Amniotic epithelial cell (primary cell): ENCODE data around the gene SH2D1B.

Experiments used
- DNase-seq: peaks from one replicate; pipeline ENCODE4 v3.0.0-alpha.2; 2010; ENCODE audit warnings: low read depth

The SH2D1B gene

DNA sequence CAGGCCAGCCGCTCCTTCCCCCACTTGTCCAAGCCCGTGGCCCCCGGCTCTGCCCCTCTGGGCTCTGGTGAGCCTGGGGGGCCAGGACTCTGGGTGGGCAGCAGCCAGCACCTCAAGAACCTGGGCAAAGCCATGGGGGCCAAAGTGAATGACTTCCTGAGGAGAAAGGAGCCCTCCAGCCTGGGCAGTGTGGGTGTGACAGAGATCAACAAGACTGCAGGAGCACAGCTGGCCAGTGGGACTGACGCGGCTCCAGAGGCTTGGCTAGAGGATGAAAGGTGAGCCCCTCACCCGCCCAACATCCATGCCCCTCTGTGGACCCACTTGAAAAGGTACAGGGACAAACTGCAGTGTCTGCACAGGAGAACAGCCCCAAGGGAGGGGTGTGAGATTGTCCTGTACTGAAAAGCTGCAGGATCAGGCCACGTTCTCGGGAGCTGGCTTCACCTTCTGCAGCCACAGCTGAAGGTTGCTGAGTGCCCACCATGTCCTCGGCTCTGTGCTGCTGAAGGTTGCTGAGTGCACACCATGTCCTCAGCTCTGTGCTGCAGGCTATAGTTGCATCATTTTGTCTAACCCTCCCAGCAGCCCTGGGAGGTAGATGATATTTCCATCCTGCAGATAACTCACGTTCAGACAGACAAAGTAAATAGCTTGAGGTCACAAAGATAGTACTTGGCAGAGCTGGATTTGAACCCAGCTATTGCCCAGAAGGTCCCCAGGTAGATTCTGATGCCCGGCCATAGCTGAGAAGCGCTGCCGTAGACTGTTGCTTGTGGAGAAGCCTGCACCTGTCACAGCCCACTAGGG lies 29.8 kb downstream of the SH2D1B start:
- peak; percentile 32 for DNase-seq

DNA sequence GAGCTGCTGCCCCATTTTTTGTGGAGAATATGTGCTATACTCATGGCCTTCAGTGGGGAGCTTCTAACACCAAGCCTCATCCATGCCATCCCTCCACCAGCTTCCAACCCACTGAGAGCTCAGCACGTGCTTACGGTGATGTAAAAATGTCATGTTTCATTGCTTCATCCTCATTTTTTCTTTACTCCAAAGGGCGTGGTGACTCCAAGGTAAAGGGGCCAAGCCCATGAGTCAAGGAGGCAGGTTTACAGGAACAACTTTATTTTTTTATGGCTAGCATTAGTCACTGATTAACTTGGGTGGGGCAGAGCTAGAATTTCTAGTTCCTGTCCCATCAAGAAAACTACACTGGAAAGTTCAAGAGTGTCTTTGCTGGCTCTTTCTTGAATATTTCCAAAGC lies 30.6 kb downstream of the SH2D1B start, which contains the start of gene C1orf226:
Gene C1orf226, plus strand, starts transcription at position 346 of the 400 bp plus-strand sequence. CDS start 174 bp downstream, outside the sequence.
- no peak for DNase-seq

DNA sequence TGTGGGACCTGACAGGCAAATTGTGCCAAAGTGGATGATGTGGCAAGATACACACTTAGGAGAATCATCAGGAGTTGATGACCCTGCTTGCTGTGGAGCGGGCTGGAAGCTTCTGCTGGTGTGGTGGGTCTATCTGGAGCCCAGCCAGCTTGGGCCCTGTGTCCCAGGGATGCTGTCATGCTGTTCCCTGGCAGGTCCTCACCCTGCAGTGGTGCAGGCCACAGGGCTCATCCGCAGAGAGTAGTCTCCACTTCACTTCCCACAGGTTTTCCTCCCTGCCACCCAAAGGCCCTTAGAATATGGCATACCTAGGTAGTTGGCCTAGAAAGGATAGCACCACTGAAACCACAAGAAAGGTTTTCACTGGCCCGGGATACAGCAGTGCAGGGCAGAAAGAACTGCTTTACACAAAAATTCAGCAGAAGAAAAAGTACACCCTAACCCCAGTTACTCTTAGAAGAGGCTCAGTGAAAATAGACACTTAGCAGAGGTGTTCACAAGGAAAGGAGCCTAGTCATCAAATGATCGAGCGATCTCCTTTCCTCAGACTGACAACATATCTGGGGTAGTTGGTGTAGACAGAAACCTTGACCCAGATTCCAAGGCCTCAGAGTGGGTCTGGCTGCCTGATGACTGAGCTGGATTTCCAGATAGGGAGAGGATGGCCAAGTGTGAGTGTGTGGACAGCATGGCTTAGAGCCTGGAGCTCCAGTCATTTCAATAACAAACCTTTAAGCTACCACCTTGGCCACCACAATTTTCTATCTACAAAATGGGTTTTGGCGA lies 31.7 kb downstream of the SH2D1B start:
- peak; percentile 71 for DNase-seq

DNA sequence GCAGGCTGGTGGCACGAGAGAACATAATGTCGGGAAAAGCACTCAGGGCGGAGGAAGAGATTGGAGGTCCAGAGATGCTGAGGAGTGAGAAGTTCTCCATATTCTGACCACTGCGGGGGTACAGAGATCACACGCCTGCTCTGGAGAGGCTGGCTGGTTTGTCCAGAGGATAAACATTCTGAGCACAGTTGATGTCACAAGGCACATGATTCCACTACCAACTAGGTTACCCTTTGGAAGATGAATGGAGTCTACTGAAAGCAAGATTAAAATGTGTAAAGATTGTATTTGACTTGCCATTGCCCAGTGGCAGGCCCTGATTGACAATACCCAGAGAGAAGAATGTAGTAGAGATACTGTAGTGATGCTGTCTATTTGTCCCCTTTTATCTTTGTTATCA lies 35.2 kb downstream of the SH2D1B start, which contains the start of gene SPATA46:
Gene SPATA46, minus strand, starts transcription at position 164 of the 400 bp plus-strand sequence. Its CDS starts 64 bp downstream, at position 100.
- no peak for DNase-seq

- no peak for DNase-seq
Observed at GRCh38 chr1:162375463-162375862, 36.5 kb downstream of the SH2D1B start.

- DNase-seq: no peak
Observed at GRCh38 chr1:162374406-162374805, 37.5 kb downstream of the SH2D1B start.

- peak; percentile 49 for DNase-seq
Observed at GRCh38 chr1:162373541-162374260, 38.2 kb downstream of the SH2D1B start.

GRCh38 chr1:162373072-162373427 lies 38.9 kb downstream of the SH2D1B start:
- DNase-seq: no peak

DNA sequence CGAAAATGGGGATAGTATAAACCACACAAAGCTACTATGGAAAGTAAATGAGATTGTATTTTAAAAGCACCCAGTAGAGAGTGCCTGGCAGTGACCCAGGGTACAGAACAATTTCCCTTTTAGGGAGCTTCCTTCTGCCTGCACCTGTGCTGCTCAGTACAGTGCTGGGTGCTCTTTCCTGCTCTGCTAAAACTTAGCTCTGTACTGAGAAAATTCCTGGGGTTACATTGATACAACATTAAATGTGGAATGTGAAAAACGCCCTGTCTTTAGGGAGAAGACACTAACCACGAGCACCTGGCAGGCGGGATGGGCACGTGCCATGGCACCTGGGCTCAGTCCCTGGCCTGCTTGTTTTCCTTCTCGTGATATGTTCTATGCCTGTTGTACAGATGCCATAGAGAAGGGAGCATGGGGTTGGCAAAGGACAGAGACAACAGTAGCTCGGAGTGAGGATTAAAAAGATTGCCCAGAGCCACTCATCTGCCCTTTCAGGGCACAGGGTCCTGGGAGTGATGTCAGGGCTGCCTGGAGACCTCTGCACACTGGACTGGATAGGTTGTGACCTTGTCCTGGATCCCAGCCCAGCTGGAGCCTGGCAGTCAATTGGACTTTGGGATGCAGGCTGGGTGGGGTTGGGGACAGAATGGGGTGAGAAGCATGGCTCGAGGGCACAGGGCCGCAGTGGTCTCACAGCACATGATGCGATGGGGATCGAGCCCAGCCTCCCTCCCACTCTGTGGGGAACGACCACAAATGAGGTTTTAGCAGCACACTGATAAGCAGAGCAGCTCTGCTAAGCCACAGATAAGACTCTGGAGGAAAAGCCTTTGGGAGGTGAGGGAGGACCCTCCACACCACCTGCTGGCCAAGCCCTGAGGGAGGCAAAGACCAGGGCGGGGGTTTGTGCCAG lies 39.5 kb downstream of the SH2D1B start:
- DNase-seq: peak; percentile 66

- DNase-seq: peak; percentile 40
Observed at GRCh38 chr1:162371611-162372010, 40.3 kb downstream of the SH2D1B start.

DNA sequence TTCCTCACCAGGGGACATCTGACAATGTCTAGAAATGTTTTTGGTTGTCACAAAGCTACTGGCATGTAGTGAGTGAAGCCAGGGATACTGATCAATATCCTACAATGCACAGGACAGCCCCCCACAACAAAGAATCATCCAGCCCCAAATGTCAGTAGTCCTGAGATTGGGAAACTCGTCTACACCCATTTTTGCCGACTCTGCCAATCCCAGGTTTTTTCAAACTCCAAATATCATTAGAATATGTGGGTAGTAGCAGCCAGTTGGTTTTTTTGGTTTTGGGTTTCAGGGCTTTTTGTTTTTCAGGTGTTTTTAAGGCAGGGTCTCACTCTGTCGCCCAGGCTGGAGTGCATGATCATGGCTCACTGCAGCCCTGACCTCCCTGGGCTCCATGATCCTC lies 41.2 kb downstream of the SH2D1B start:
- no peak for DNase-seq

DNA sequence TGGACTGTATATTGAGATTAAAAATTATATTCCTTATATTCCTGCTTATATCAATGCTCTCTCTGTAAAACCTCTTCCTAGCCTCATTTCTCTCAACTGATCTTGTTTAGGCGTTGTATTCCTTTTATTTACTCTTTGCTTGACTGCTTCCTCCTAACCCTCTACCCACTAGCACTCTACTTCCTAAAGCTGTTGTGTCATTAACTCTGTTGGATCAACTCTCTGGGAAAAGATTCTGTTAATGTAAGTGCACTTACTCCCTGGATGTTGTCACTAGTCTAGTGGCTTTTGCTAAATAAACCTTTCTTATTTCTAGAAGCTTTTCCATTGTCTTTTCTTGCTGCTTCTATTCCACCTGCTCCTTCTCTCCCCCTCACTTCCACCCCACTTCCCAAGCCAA lies 41.8 kb downstream of the SH2D1B start:
- no peak for DNase-seq

DNA sequence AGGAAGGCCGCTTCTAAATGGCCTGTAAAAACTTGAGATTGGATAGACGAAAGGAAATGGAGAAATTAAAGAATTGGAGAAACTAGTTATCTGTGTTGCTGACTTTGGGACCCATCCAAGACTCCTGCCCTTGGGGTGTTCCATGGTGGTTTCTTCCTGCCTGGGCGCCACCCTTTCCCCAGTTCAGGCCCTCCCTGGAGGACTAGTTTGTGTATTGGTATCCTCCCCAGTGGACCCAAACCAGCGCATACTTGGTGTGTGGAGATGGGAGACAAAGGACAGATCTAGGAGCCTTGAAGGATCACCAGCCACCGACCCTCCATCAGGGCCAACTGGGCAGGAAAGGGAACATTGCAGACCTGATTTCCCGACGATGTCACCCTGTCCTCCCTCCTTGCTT lies 42.4 kb downstream of the SH2D1B start:
- DNase-seq: no peak

GRCh38 chr1:162368451-162368850 lies 43.5 kb downstream of the SH2D1B start:
- DNase-seq: no peak

GRCh38 chr1:162367772-162368171 lies 44.2 kb downstream of the SH2D1B start:
- DNase-seq: no peak

GRCh38 chr1:162367073-162367472 lies 44.9 kb downstream of the SH2D1B start:
- peak; percentile 34 for DNase-seq

DNA sequence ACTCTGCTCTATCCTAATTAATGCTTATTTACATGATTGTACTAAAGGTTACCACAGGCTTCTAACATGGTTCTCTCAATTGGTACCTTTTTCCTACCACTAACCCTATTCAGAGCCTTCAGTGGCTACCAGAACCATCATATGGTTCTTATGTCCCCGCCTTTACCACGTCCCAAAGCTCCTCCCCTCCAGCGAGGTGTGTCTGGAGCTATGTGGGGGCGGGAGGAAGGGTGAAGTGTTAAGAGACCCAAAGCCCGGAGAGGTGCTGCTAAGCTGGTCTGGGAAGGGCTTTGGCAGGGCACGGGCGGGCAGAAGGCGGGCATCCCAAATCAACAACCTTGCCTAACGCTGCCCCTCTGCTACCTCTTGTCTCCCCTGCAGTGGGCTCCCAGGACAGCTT lies 45.3 kb downstream of the SH2D1B start:
- no peak for DNase-seq

DNA sequence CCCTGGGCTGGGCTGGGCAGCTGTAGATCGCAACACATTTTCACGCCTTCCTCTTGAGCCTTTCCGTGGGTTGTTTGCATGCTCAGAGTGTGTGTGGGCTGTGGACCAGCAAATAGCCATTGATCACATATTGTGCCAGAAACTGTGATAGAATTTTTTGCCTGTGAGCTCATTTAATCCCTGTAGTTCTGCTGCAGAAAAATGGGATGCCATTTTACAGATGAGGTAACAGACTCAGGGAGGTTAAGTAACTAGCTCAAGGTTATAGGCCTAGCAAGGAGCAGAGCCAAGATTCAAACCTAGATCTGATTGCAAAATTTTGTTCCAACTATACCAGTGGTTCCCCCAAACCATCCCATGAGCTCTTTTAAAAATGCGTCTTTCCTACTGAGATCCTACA lies 45.8 kb downstream of the SH2D1B start:
- peak; percentile 72 for DNase-seq

GRCh38 chr1:162365284-162366020 lies 46.5 kb downstream of the SH2D1B start:
- DNase-seq: no peak

- peak; percentile 33 for DNase-seq
Observed at GRCh38 chr1:162364498-162364897, 47.4 kb downstream of the SH2D1B start.

DNA sequence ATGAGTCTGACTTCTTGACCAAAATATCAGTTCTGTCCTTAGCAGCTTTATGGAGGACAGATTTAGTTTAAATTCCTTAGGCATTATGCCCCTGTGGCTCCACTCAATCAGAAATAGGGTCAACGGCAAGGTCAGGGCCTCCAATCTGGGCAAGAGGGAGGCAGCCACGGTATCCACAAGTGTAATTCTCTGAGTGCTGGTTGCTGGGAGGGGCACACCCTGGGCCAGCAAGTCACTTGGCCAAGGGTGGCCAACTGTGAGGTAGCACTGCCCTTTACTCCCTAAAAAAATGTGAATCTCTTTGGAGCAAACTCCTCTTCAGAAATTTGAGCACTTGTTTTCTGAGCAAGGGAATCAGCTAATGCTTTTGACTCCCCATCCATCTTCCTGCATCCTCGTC lies 48.1 kb downstream of the SH2D1B start:
- no peak for DNase-seq
